NOMO-1 treated with DMSO at 0.1 percent for 48 hours (cell line): Measurements from ENCODE around the gene AKAP13.

ENCODE experiments used
- DNase-seq: peaks from one replicate; lab custom pipeline; 2025; ENCODE audit not compliant: unreplicated experiment; lab: John Stamatoyannopoulos, UW

Gene AKAP13

GRCh38 chr15:85443593-85444087, 63.2 kb downstream of the AKAP13 start:
- DNase-seq, result no peak

- DNase-seq, result no peak
These were observed 63.8 kb downstream of the AKAP13 start for GRCh38 chr15:85444122-85444745.

- no peak for DNase-seq
These were observed 65.0 kb downstream of the AKAP13 start for GRCh38 chr15:85445361-85445760.

GRCh38 chr15:85451099-85451700, 70.8 kb downstream of the AKAP13 start:
- no peak for DNase-seq

GRCh38 chr15:85452436-85452835, 72.0 kb downstream of the AKAP13 start:
- DNase-seq, result no peak

- DNase-seq, result no peak
These were observed 72.9 kb downstream of the AKAP13 start for GRCh38 chr15:85453144-85453872.

GRCh38 chr15:85454403-85454802, 74.0 kb downstream of the AKAP13 start:
- DNase-seq, result no peak

GRCh38 chr15:85455891-85456290, 75.5 kb downstream of the AKAP13 start:
- no peak for DNase-seq

GRCh38 chr15:85456798-85457197, 76.4 kb downstream of the AKAP13 start:
- DNase-seq, result no peak

GRCh38 chr15:85457392-85457968, 77.1 kb downstream of the AKAP13 start:
- no peak for DNase-seq

GRCh38 chr15:85458764-85459163, 78.4 kb downstream of the AKAP13 start:
- DNase-seq, result no peak

- DNase-seq, result no peak
These were observed 81.6 kb downstream of the AKAP13 start for GRCh38 chr15:85462029-85462428.

GRCh38 chr15:85463276-85463892, 83.0 kb downstream of the AKAP13 start:
- DNase-seq, result no peak

GRCh38 chr15:85463976-85464375, 83.6 kb downstream of the AKAP13 start:
- peak; percentile 24 for DNase-seq

GRCh38 chr15:85464471-85464870, 84.1 kb downstream of the AKAP13 start:
- no peak for DNase-seq

- DNase-seq, result no peak
These were observed 90.3 kb downstream of the AKAP13 start for GRCh38 chr15:85470563-85471271.

- DNase-seq, result no peak
These were observed 91.9 kb downstream of the AKAP13 start for GRCh38 chr15:85472349-85472748.

GRCh38 chr15:85473455-85473854, 93.1 kb downstream of the AKAP13 start:
- DNase-seq, result no peak

- DNase-seq, result no peak
These were observed 94.4 kb downstream of the AKAP13 start for GRCh38 chr15:85474700-85475316.

- DNase-seq, result peak; percentile 88
These were observed 94.9 kb downstream of the AKAP13 start for GRCh38 chr15:85475317-85475701.
